GM12865 (cell line): ENCODE data around the gene HAGHL.

Experiments used
- DNase-seq: peaks from one replicate; pipeline ENCODE4 v3.0.0; 2010; ENCODE audit warnings: low read depth
- H3K4me3 ChIP-seq: 2 replicates; pipeline ENCODE4 v1.5.1; 2011; ENCODE audit warnings: mild to moderate bottlenecking, low read depth, low read length, control low read depth
- TF ChIP-seq, protein P1 (sequence below): IDR thresholded peaks from 2 replicates; pipeline ENCODE4 v1.5.1; 2011; ENCODE audit warnings: low read length, control low read depth, low read depth, inconsistent platforms; ENCODE audit not compliant: insufficient read depth; ENCODE audit errors: missing control alignments

The HAGHL gene

GRCh38 chr16:745739-746138 is 18.8 kb downstream of the HAGHL start:
- no peak for DNase-seq
- no peak overlapping the region for H3K4me3 ChIP-seq
- TF ChIP-seq, protein P1, sequence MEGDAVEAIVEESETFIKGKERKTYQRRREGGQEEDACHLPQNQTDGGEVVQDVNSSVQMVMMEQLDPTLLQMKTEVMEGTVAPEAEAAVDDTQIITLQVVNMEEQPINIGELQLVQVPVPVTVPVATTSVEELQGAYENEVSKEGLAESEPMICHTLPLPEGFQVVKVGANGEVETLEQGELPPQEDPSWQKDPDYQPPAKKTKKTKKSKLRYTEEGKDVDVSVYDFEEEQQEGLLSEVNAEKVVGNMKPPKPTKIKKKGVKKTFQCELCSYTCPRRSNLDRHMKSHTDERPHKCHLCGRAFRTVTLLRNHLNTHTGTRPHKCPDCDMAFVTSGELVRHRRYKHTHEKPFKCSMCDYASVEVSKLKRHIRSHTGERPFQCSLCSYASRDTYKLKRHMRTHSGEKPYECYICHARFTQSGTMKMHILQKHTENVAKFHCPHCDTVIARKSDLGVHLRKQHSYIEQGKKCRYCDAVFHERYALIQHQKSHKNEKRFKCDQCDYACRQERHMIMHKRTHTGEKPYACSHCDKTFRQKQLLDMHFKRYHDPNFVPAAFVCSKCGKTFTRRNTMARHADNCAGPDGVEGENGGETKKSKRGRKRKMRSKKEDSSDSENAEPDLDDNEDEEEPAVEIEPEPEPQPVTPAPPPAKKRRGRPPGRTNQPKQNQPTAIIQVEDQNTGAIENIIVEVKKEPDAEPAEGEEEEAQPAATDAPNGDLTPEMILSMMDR, result peak; percentile 50

DNA sequence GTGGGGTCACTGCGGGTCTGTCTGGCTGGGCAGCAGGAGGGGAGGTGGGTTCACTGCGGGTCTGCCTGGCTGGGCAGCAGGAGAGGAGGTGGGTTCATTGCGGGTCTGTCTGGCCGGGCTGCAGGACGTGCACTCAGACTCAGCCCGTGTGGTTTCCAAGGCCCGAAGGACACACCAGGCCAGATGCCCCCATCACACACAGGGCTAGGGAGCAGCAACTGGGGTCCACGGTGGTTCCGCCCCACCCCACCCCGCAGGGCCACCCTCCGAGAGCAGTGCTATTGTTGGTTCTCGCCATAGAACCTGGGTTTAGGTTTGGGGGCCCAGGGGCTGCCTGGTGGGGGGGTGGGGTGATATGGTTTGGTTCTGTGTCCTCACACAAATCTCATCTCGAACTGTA is 19.7 kb downstream of the HAGHL start:
- H3K4me3 ChIP-seq, result no peak overlapping the region
- no peak for DNase-seq
- TF ChIP-seq, protein P1, result no peak

DNA sequence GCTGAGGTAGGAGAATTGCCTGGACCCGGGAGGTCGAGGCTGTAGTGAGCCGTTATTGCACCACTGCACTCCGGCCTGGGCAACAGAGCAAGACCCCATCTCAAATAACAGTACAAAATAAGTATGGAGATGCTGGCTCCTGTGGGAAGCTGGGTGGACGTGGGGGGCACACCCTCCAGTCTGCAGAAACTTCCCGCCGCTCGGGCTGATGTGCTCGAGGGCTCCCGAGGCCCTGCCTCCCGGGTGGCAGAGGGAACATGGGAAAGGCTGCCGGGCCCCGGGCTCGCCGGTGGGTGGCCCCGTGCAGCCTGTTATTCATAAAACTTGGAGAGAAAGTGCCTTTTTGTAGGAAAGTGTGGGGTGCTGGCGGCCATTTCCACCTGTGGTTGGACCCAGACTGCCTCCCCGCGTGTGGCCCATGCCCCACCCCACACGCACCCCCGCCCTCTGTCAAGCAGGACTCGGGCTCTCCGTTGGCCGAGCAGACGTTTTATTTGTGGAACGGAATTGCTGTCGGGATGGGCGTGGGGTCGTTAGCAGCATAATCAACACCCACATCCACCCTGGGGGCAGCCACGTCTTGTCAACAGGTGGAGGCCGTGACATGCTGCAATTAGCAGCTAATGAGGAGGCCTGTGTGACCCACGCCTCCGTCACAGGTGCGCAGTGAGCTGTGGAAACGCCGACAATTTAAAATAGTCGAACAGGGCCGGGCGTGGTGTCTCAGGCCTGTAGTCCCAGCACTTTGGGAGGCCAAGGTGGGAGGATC is 21.3 kb downstream of the HAGHL start:
- no peak overlapping the region for H3K4me3 ChIP-seq
- TF ChIP-seq, protein P1, result no peak
- no peak for DNase-seq

- TF ChIP-seq, protein P1, result no peak
- DNase-seq, result no peak
- no peak overlapping the region for H3K4me3 ChIP-seq
Measured at GRCh38 chr16:749010-749409, 22.1 kb downstream of the HAGHL start.

DNA sequence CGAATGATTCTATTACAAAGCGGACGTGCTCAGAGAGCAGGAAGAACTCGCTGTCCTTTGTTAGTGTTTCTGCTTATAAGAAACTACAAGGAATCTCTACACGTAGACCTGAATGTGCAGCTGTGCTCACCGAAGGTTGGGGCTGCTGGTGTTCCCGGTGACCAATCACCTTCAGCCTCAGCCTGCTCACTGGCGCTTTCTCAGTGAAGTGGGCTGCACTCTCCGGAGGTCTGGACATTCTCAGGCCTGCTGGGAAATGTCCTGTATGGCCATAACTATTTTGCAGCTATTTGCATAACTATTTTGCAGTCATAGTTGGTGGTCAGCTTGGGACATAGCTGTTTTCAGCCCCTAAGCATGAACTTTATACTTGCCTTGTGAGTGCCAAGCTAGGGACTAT is 23.6 kb downstream of the HAGHL start:
- TF ChIP-seq, protein P1, result no peak
- no peak for DNase-seq
- H3K4me3 ChIP-seq, result no peak overlapping the region

GRCh38 chr16:751152-752006 is 24.5 kb downstream of the HAGHL start:
- no peak for DNase-seq
- TF ChIP-seq, protein P1, result no peak
- H3K4me3 ChIP-seq, result no peak overlapping the region
